H1 (cell line): ENCODE results near the gene CHST10. TPM values are rescaled to one million over a fixed set of nuclear protein-coding genes. Genes with fewer than 3 reads are reported as not detected.

Experiments
- CTCF ChIA-PET: fragments of 300-600 bp; sonication (Branson Sonifier 250); formaldehyde crosslinking; loops from one replicate; lab custom pipeline; 2021; ENCODE audit not compliant: partially characterized antibody; lab: Charles Lee
- POLR2A ChIA-PET: fragments of 300-600 bp; sonication (Branson Sonifier 250); formaldehyde crosslinking; loops from one replicate; lab custom pipeline; 2021; ENCODE audit warnings: inconsistent platforms; ENCODE audit not compliant: partially characterized antibody; lab: Charles Lee
- DNase-seq, 2 experiments: peaks; one replicate each; pipeline versions ENCODE4 v3.0.0 to v3.0.0-alpha.2; 2010 to 2022; ENCODE audit warnings: low spot score in 2 of 2, low read depth in 1 of 2, mixed read lengths in 1 of 2
- FAIRE-seq: peaks from 2 replicates; lab custom pipeline; 2011; peaks lifted over from hg19 to GRCh38; lab: Jason Lieb, UNC
- H2AFZ ChIP-seq: 2 replicates; pipeline ENCODE4 v1.8.1; 2012; ENCODE audit warnings: low read length, inconsistent platforms
- H2AK5ac ChIP-seq: 2 replicates; pipeline ENCODE4 v1.6.1; 2013; ENCODE audit warnings: low read depth, low read length
- H2BK120ac ChIP-seq: replicated peaks from 2 replicates; pipeline ENCODE3; 2013; ENCODE audit warnings: low read depth, low read length, inconsistent platforms
- H2BK12ac ChIP-seq: 2 replicates; pipeline ENCODE4 v1.6.1; 2013; ENCODE audit warnings: low read depth, low read length
- H2BK15ac ChIP-seq: 2 replicates; pipeline ENCODE4 v1.6.1; 2013; ENCODE audit warnings: low read length
- H2BK20ac ChIP-seq: 2 replicates; pipeline ENCODE4 v1.6.1; 2013; ENCODE audit warnings: low read length
- H2BK5ac ChIP-seq: 2 replicates; pipeline ENCODE4 v1.6.1; 2013; ENCODE audit warnings: low read depth, low read length
- H3K14ac ChIP-seq: 2 replicates; pipeline ENCODE4 v1.6.1; 2013; ENCODE audit warnings: inconsistent platforms; ENCODE audit not compliant: insufficient read length
- H3K18ac ChIP-seq: 2 replicates; pipeline ENCODE4 v1.6.1; 2013; ENCODE audit warnings: low read length; ENCODE audit errors: extremely low read depth
- H3K23ac ChIP-seq: 2 replicates; pipeline ENCODE4 v1.6.1; 2013; ENCODE audit warnings: inconsistent platforms; ENCODE audit not compliant: insufficient read length
- H3K23me2 ChIP-seq: 2 replicates; pipeline ENCODE4 v1.6.1; 2013; ENCODE audit warnings: low read depth, low read length
- H3K27ac ChIP-seq: 2 replicates; pipeline ENCODE4 v1.6.1; 2011; ENCODE audit warnings: low read depth, low read length, inconsistent platforms
- H3K27me3 ChIP-seq, 4 experiments: replicated peaks in 1 of 4; 1 replicate in 1 of 4; 2 replicates in 3 of 4; pipeline versions ENCODE4 v1.6.1 to v1.8.1; 2011 to 2013; ENCODE audit warnings: low read length in 3 of 4, mild to moderate bottlenecking in 3 of 4, inconsistent platforms in 2 of 4, mixed read lengths in 2 of 4, moderate library complexity in 1 of 4; ENCODE audit not compliant: control insufficient read depth in 3 of 4, insufficient read depth in 3 of 4; ENCODE audit errors: extremely low read depth in 1 of 4
- H3K36me3 ChIP-seq, 4 experiments: 2 replicates each; pipeline versions ENCODE4 v1.6.1 to v1.8.1; 2011 to 2013; ENCODE audit warnings: mild to moderate bottlenecking in 4 of 4, low read length in 3 of 4, moderate library complexity in 2 of 4, control low read depth in 1 of 4, inconsistent platforms in 1 of 4; ENCODE audit not compliant: insufficient read depth in 4 of 4, control insufficient read depth in 2 of 4
- H3K4ac ChIP-seq: replicated peaks from 2 replicates; pipeline ENCODE3; 2013; ENCODE audit warnings: low read length, low read depth, mixed read lengths, inconsistent platforms; ENCODE audit not compliant: insufficient read length
- H3K4me1 ChIP-seq, 4 experiments: replicated peaks in 1 of 4; 1 replicate in 1 of 4; 2 replicates in 3 of 4; pipeline versions ENCODE4 v1.6.1 to v1.8.1; 2011 to 2013; ENCODE audit warnings: low read length in 3 of 4, inconsistent platforms in 2 of 4, mixed read lengths in 1 of 4; ENCODE audit not compliant: insufficient read depth in 4 of 4, control insufficient read depth in 3 of 4
- H3K4me2 ChIP-seq, 2 experiments: 2 replicates each; pipeline versions ENCODE4 v1.6.1 to v1.8.1; 2011 to 2013; ENCODE audit warnings: low read depth in 2 of 2, low read length in 2 of 2, control low read depth in 1 of 2, inconsistent platforms in 1 of 2, mild to moderate bottlenecking in 1 of 2; ENCODE audit not compliant: insufficient read depth in 1 of 2
- H3K4me3 ChIP-seq, 4 experiments: fragments of 200-600, 300-600 bp in 1 of 4; sonication (generic), shearing (Covaris generic), sonication (Bioruptor Twin) in 1 of 4; 2 replicates each; pipeline versions ENCODE4 v1.5.1 to v1.8.1; 2011 to 2016; ENCODE audit warnings: low read length in 4 of 4, low read depth in 3 of 4, control low read depth in 2 of 4, inconsistent platforms in 2 of 4, mild to moderate bottlenecking in 2 of 4, mixed read lengths in 1 of 4, moderate library complexity in 1 of 4; ENCODE audit not compliant: insufficient read depth in 2 of 4; ENCODE audit errors: extremely low read depth in 1 of 4
- H3K56ac ChIP-seq: replicated peaks from 2 replicates; pipeline ENCODE3; 2013; ENCODE audit warnings: low read depth, mild to moderate bottlenecking, mixed read lengths, low read length, inconsistent platforms; ENCODE audit not compliant: insufficient read length
- H3K79me1 ChIP-seq: 2 replicates; pipeline ENCODE4 v1.6.1; 2013; ENCODE audit warnings: low read depth, low read length, control low read depth
- H3K79me2 ChIP-seq, 2 experiments: 2 replicates each; pipeline versions ENCODE4 v1.6.1 to v1.8.1; 2012 to 2013; ENCODE audit warnings: low read length in 2 of 2, mild to moderate bottlenecking in 2 of 2, inconsistent platforms in 1 of 2; ENCODE audit not compliant: insufficient read depth in 2 of 2, control insufficient read depth in 1 of 2
- H3K9ac ChIP-seq, 4 experiments: replicated peaks in 1 of 4; 1 replicate in 1 of 4; 2 replicates in 3 of 4; pipeline versions ENCODE4 v1.6.1 to v1.8.1; 2011 to 2013; ENCODE audit warnings: low read depth in 3 of 4, low read length in 3 of 4, control low read depth in 2 of 4, mild to moderate bottlenecking in 2 of 4, moderate library complexity in 2 of 4, inconsistent platforms in 1 of 4; ENCODE audit errors: extremely low read depth in 1 of 4
- H3K9me3 ChIP-seq, 2 experiments: 2 replicates each; pipeline versions ENCODE4 v1.6.1 to v1.8.1; 2012 to 2013; ENCODE audit warnings: mild to moderate bottlenecking in 2 of 2, moderate library complexity in 2 of 2, control low read depth in 1 of 2, inconsistent platforms in 1 of 2, low read depth in 1 of 2, low read length in 1 of 2, mixed read lengths in 1 of 2; ENCODE audit not compliant: insufficient read depth in 2 of 2
- H4K20me1 ChIP-seq, 2 experiments: replicated peaks in 1 of 2; 2 replicates each; pipeline versions ENCODE3 to v1.8.1; 2011 to 2013; ENCODE audit warnings: inconsistent platforms in 2 of 2, low read length in 2 of 2, mild to moderate bottlenecking in 1 of 2; ENCODE audit not compliant: insufficient read depth in 2 of 2, control insufficient read depth in 1 of 2
- H4K5ac ChIP-seq: 2 replicates; pipeline ENCODE4 v1.6.1; 2013; ENCODE audit warnings: low read length, low read depth, mixed read lengths, inconsistent platforms; ENCODE audit not compliant: insufficient read length
- H4K8ac ChIP-seq: 2 replicates; pipeline ENCODE4 v1.8.0; 2013; ENCODE audit warnings: mild to moderate bottlenecking, moderate library complexity, low read length, inconsistent platforms; ENCODE audit not compliant: insufficient read depth; ENCODE audit errors: extremely low read depth
- H4K91ac ChIP-seq: replicated peaks from 2 replicates; pipeline ENCODE3; 2013; ENCODE audit warnings: low read length, mixed read lengths, inconsistent platforms; ENCODE audit not compliant: insufficient read length
- ATF3 ChIP-seq: IDR thresholded peaks from 2 replicates; pipeline ENCODE4 v1.6.1; 2011; ENCODE audit warnings: low read depth, mild to moderate bottlenecking, low read length; ENCODE audit not compliant: insufficient read depth
- CTCF ChIP-seq, 3 experiments: IDR thresholded peaks; 1 replicate in 2 of 3; 2 replicates in 1 of 3; pipeline versions ENCODE4 v1.5.1 to v1.6.1; 2011; ENCODE audit warnings: low read length in 3 of 3, mild to moderate bottlenecking in 3 of 3, inconsistent platforms in 2 of 3, low read depth in 1 of 3, moderate library complexity in 1 of 3; ENCODE audit not compliant: insufficient read depth in 1 of 3; ENCODE audit errors: control extremely low read depth in 1 of 3
- SIN3A ChIP-seq, 2 experiments: IDR thresholded peaks in 1 of 2; conservative IDR thresholded peaks in 1 of 2; 2 replicates each; pipeline ENCODE4 v1.6.1; 2011 to 2012; ENCODE audit warnings: low read length in 2 of 2, improper control_type of control experiment in 1 of 2, low read depth in 1 of 2, mild to moderate bottlenecking in 1 of 2
- SP4 ChIP-seq: IDR thresholded peaks from 2 replicates; pipeline ENCODE4 v1.6.1; 2012; ENCODE audit warnings: low read length, inconsistent platforms
- WGBS, 2 experiments: shearing (Covaris generic) in 1 of 2; methylation state at CpG; one replicate each; pipeline versions ENCODE4 v1.1.6 to v1.1.7; 2013 to 2015; ENCODE audit warnings: low lambda C conversion rate in 2 of 2, mixed read lengths in 2 of 2, inconsistent platforms in 1 of 2, low coverage in 1 of 2, missing lambda C conversion rate in 1 of 2; ENCODE audit not compliant: insufficient replicate concordance in 2 of 2, insufficient coverage in 1 of 2, insufficient read length in 1 of 2; ENCODE audit errors: extremely low coverage in 1 of 2, missing lambda C conversion rate in 1 of 2; 5-methylcytosine and 5-hydroxymethylcytosine counted together
- polyA plus RNA-seq, 7 experiments: library from polyadenylated mRNA; depleted of rRNA in 3 of 7; stranded (reverse) in 5 of 7; unstranded in 2 of 7; fragments of >200 nt in 5 of 7; fragments of 200-250 nt in 2 of 7; gene quantifications; 1 replicate in 5 of 7; 2 replicates in 1 of 7; 4 replicates in 1 of 7; pipeline versions ENCODE4 v1.2.1 to v1.2.3, GENCODE V29; 2011 to 2013; ENCODE audit warnings: missing spikeins in 2 of 7, mixed read lengths in 2 of 7
- total RNA-seq: library from RNA; stranded (reverse); fragmentation: NEBNext Ultra II Directional; extraction: Animal tissue kit (Norgen Biotek cat#: 25700); gene quantifications from 2 replicates; pipeline ENCODE4 v1.2.1, GENCODE V29; 2021

The CHST10 gene
- total and polyA plus RNA-seq, 2 of the 8 experiments (the other 6 are each of a cell fraction or from before 2014, with no cell fraction given) = 27.3 to 29.1 TPM

- Histone ChIP-seq H4K8ac (no peak overlapping the region), H2BK5ac (no peak overlapping the region), H2AFZ (no peak overlapping the region), H3K23ac (no peak overlapping the region), H2BK20ac (no peak overlapping the region), H3K4ac (peak overlapping the region; percentile 2), H3K23me2 (peaks cover 7% of the 10 kb centered on the region), H3K9ac (peak overlapping the region; percentile 64 to 80 (median 70); a peak in 6 of 7 replicates), H3K27ac (no peak overlapping the region), H3K56ac (no peak overlapping the region), H4K5ac (no peak overlapping the region), H2BK15ac (no peak overlapping the region), H3K79me1 (peaks cover 8% of the 10 kb centered on the region; the same call in 1 of the 2 replicates), H3K18ac (peak overlapping the region; percentile 51), H4K20me1 (peaks cover 0 to 4% of the 10 kb centered on the region in 2 experiments), H3K27me3 (no peaks in the 10 kb centered on the region), H4K91ac (no peak overlapping the region), H3K79me2 (peaks cover 3 to 29% of the 10 kb centered on the region in 2 experiments; a peak in 3 of 4 replicates), H3K36me3 (peaks cover 0 to 3% (median 0%) of the 10 kb centered on the region in 4 experiments; a peak in 3 of 8 replicates), H2BK12ac (no peak overlapping the region), H3K4me1 (peaks cover 15 to 32% (median 25%) of the 10 kb centered on the region in 4 experiments), H3K9me3 (no peaks in the 10 kb centered on the region), H3K14ac (no peak overlapping the region), H2BK120ac (peak overlapping the region; percentile 52), H3K4me3 (peak overlapping the region; percentile 75 to 95 (median 80)), H3K4me2 (peak overlapping the region; percentile 93 to 97), H2AK5ac (peak overlapping the region; percentile 29; the same call in 1 of the 2 replicates)
- TF ChIP-seq SIN3A (conservative IDR thresholded peaks at IDR 0.05 in 1 of 2, IDR thresholded peaks at IDR 0.05 in 1 of 2; ENCODE audit: low read depth in 1 of 2, low read length in 2 of 2) (no peak), SP4 (no peak), CTCF (IDR thresholded peaks at IDR 0.05; ENCODE audit: control extremely low read depth in 1 of 3, insufficient read depth in 1 of 3, low read depth in 1 of 3, low read length in 3 of 3) (no peak), ATF3 (no peak)
- 13% methylated on average over 5 of the region's 5 CpGs; no CpG with 5 or more reads in 1 of the 2 experiments for WGBS, 2 experiments
- POLR2A ChIA-PET = interaction anchor here (1.2 to 1.4 kb wide), 3 partner anchors 10 to 147 kb away, joined by 4 to 5 read pairs (median 4); partner anchors contain the start of gene PDCL3
- DNase-seq = no peak
- FAIRE-seq = no peak
- CTCF ChIA-PET = interaction anchor here (1.6 kb wide), 1 partner anchor 152 kb away, joined by 3 read pairs; no protein-coding TSS in a partner anchor
Observed at GRCh38 chr2:100416397-100416934, 1.0 kb downstream of the CHST10 start.
